HAP-1 (cell line): ENCODE measurements around the gene LMF2.

ENCODE experiments used
- DNase-seq, 2 experiments: peaks; one replicate each; pipeline ENCODE4 v3.0.0-alpha.2; 2016 to 2020; ENCODE audit warnings: low spot score in 2 of 2
- H3K27me3 ChIP-seq: fragments of 250-450 bp; sonication (Bioruptor Pico); 2 replicates; pipeline ENCODE4 v1.5.1; 2020; ENCODE audit warnings: low read depth, mild to moderate bottlenecking, moderate library complexity
- H3K36me3 ChIP-seq: fragments of 250-450 bp; sonication (Bioruptor Pico); replicated peaks from 2 replicates; pipeline ENCODE4 v1.5.1; 2020; ENCODE audit warnings: mild to moderate bottlenecking
- H3K4me1 ChIP-seq: fragments of 250-450 bp; sonication (Bioruptor Pico); 2 replicates; pipeline ENCODE4 v1.5.1; 2020; ENCODE audit warnings: mild to moderate bottlenecking
- H3K4me3 ChIP-seq: fragments of 250-450 bp; sonication (Bioruptor Pico); 2 replicates; pipeline ENCODE4 v1.5.1; 2020; ENCODE audit warnings: mild to moderate bottlenecking, moderate library complexity
- H3K9me3 ChIP-seq: fragments of 250-450 bp; sonication (Bioruptor Pico); 2 replicates; pipeline ENCODE4 v1.5.1; 2020; ENCODE audit warnings: mild to moderate bottlenecking, moderate library complexity
- in situ Hi-C: fragments of 300-500 bp; cut with MboI; formaldehyde crosslinking; loops from 3 replicates; pipeline ENCODE4 v1.14.3; 2020; ENCODE audit warnings: low sequenced_read_pairs, inconsistent platforms, mixed read lengths

The LMF2 gene

GRCh38 chr22:50489363-50490243, 17.9 kb downstream of the LMF2 start:
- Histone ChIP-seq H3K27me3 (no peaks in the 10 kb centered on the region), H3K4me3 (no peak overlapping the region), H3K4me1 (no peaks in the 10 kb centered on the region), H3K9me3 (no peaks in the 10 kb centered on the region), H3K36me3 (no peaks in the 10 kb centered on the region)
- in situ Hi-C loops: no loop called here
- no peak for DNase-seq

- Histone ChIP-seq H3K9me3 (no peaks in the 10 kb centered on the region), H3K4me1 (no peaks in the 10 kb centered on the region), H3K36me3 (no peaks in the 10 kb centered on the region; the same call in 1 of the 2 replicates), H3K4me3 (no peak overlapping the region), H3K27me3 (no peaks in the 10 kb centered on the region)
- DNase-seq: no peak
- in situ Hi-C loops: no loop called here
Measured at GRCh38 chr22:50488886-50489285, 18.6 kb downstream of the LMF2 start.

- Histone ChIP-seq H3K4me3 (no peak overlapping the region), H3K4me1 (no peaks in the 10 kb centered on the region), H3K27me3 (no peaks in the 10 kb centered on the region), H3K36me3 (no peaks in the 10 kb centered on the region; the same call in 1 of the 2 replicates), H3K9me3 (no peaks in the 10 kb centered on the region)
- no peak for DNase-seq
- in situ Hi-C loops: no loop called here
Measured at GRCh38 chr22:50488006-50488677, 19.4 kb downstream of the LMF2 start.

GRCh38 chr22:50487290-50488005, 20.1 kb downstream of the LMF2 start:
- Histone ChIP-seq H3K27me3 (no peaks in the 10 kb centered on the region), H3K36me3 (no peaks in the 10 kb centered on the region; the same call in 1 of the 2 replicates), H3K4me3 (no peak overlapping the region), H3K4me1 (no peaks in the 10 kb centered on the region), H3K9me3 (no peaks in the 10 kb centered on the region)
- DNase-seq: no peak
- in situ Hi-C loops: no loop called here

- Histone ChIP-seq H3K9me3 (no peaks in the 10 kb centered on the region), H3K4me3 (no peak within 1 kb of the TSS), H3K27me3 (no peaks in the 10 kb centered on the region), H3K4me1 (no peaks in the 10 kb centered on the region), H3K36me3 (no peaks in the 10 kb centered on the region; the same call in 1 of the 2 replicates)
- in situ Hi-C loops: no loop called here
- DNase-seq: no peak
Measured at GRCh38 chr22:50486561-50487289, 20.8 kb downstream of the LMF2 start, which contains the start of gene MIOX. TSS of gene MIOX (plus strand) at chr22:50486859. CDS start at chr22:50486898, 39 bp downstream.

- Histone ChIP-seq H3K27me3 (no peaks in the 10 kb centered on the region), H3K4me3 (no peak overlapping the region), H3K9me3 (no peaks in the 10 kb centered on the region), H3K36me3 (no peaks in the 10 kb centered on the region; the same call in 1 of the 2 replicates), H3K4me1 (no peaks in the 10 kb centered on the region)
- peak in 1 of 2 experiments; percentile 32 for DNase-seq
- in situ Hi-C loops: no loop called here
Measured at GRCh38 chr22:50485221-50486131, 22.0 kb downstream of the LMF2 start.

GRCh38 chr22:50483977-50484853, 23.3 kb downstream of the LMF2 start:
- Histone ChIP-seq H3K4me1 (no peaks in the 10 kb centered on the region), H3K4me3 (no peak overlapping the region), H3K9me3 (no peaks in the 10 kb centered on the region), H3K36me3 (no peaks in the 10 kb centered on the region; the same call in 1 of the 2 replicates), H3K27me3 (no peaks in the 10 kb centered on the region)
- in situ Hi-C loops: no loop called here
- DNase-seq: no peak

- no peaks in the 10 kb centered on the region for H3K4me1 ChIP-seq
- H3K36me3 ChIP-seq: no peaks in the 10 kb centered on the region; the same call in 1 of the 2 replicates
- H3K4me3 ChIP-seq: no peak overlapping the region
- no peak for DNase-seq
- no peaks in the 10 kb centered on the region for H3K27me3 ChIP-seq
- no peaks in the 10 kb centered on the region for H3K9me3 ChIP-seq
- in situ Hi-C loops: no loop called here
Measured at GRCh38 chr22:50483556-50483955, 23.9 kb downstream of the LMF2 start.

- H3K36me3 ChIP-seq: no peaks in the 10 kb centered on the region; the same call in 1 of the 2 replicates
- no peaks in the 10 kb centered on the region for H3K9me3 ChIP-seq
- no peaks in the 10 kb centered on the region for H3K4me1 ChIP-seq
- in situ Hi-C loops: no loop called here
- no peak for DNase-seq
- no peak overlapping the region for H3K4me3 ChIP-seq
- H3K27me3 ChIP-seq: no peaks in the 10 kb centered on the region
Measured at GRCh38 chr22:50483106-50483505, 24.4 kb downstream of the LMF2 start.

GRCh38 chr22:50482107-50483074, 25.1 kb downstream of the LMF2 start:
- Histone ChIP-seq H3K4me3 (peak overlapping the region; percentile 60), H3K4me1 (no peaks in the 10 kb centered on the region), H3K9me3 (no peaks in the 10 kb centered on the region), H3K27me3 (no peaks in the 10 kb centered on the region), H3K36me3 (no peaks in the 10 kb centered on the region; the same call in 1 of the 2 replicates)
- in situ Hi-C loops: no loop called here
- no peak for DNase-seq
